Psoas muscle (tissue), 8 donors: ENCODE results near the gene OASL. TPM values are rescaled to one million over a fixed set of nuclear protein-coding genes. Genes with fewer than 3 reads are reported as not detected.

Experiments used
- ATAC-seq, 4 donors: fragments of 200-7000 bp; cut with Tn5 transposase; one replicate each; pipeline ENCODE4 v1.9.1; 2020; ENCODE audit warnings: moderate library complexity in 3 of 4, mild to moderate bottlenecking in 2 of 4
- DNase-seq, 2 donors: peaks; one replicate each; pipeline ENCODE4 v3.0.0-alpha.2; 2020
- H3K27ac ChIP-seq: fragments of 200-600 bp; one replicate; pipeline ENCODE4 v1.8.0; 2022
- H3K27me3 ChIP-seq, 3 donors: fragments of 200-600 bp in 1 of 3; one replicate each; pipeline versions ENCODE4 v1.6.1 to v1.8.0; 2013 to 2022; ENCODE audit warnings: low read length in 2 of 3, mild to moderate bottlenecking in 2 of 3, moderate library complexity in 1 of 3; ENCODE audit not compliant: insufficient read depth in 3 of 3
- H3K36me3 ChIP-seq, 2 donors: fragments of 200-600 bp in 1 of 2; one replicate each; pipeline versions ENCODE4 v1.6.1 to v1.8.0; 2013 to 2022; ENCODE audit warnings: low read depth in 1 of 2, mild to moderate bottlenecking in 1 of 2, moderate library complexity in 1 of 2; ENCODE audit not compliant: insufficient read depth in 1 of 2
- H3K4me1 ChIP-seq: fragments of 200-600 bp; one replicate; pipeline ENCODE4 v1.8.0; 2022
- H3K4me3 ChIP-seq: fragments of 200-600 bp; one replicate; pipeline ENCODE4 v1.8.0; 2022; ENCODE audit warnings: mild to moderate bottlenecking
- H3K9me3 ChIP-seq: fragments of 200-600 bp; one replicate; pipeline ENCODE4 v1.8.0; 2022
- CTCF ChIP-seq: fragments of 200-600 bp; IDR thresholded peaks from one replicate; pipeline ENCODE4 v1.8.0; 2022; ENCODE audit warnings: antibody characterized with exemption
- WGBS, 3 donors: extraction: QIAGEN DNeasy Blood & Tissue Kit; methylation state at CpG; one replicate each; pipeline versions ENCODE4 v1.1.6 to v1.1.7; 2013; 5-methylcytosine and 5-hydroxymethylcytosine counted together
- intact Hi-C, 2 donors: fragments of 100-400 bp; cut with DNase I; formaldehyde crosslinking; loops; one replicate each; pipeline versions ENCODE4 v1.11.0 to v1.14.2; 2022
- polyA plus RNA-seq, 3 donors: library from polyadenylated mRNA; stranded (reverse); fragments of 200-250 nt; gene quantifications; one replicate each; pipeline ENCODE4 v1.2.3, GENCODE V29; 2013
- total RNA-seq, 4 donors: library from RNA; stranded (reverse); fragmentation: NEBNext Ultra II Directional in 2 of 4; extraction: Animal tissue kit (Norgen Biotek cat#: 25700) in 2 of 4; gene quantifications; one replicate each; pipeline versions ENCODE4 v1.2.1 to v1.2.4, GENCODE V29; 2021 to 2023
- donor health status: healthy with polysubstance abuse.
- donor health status: DM: no; HTN: no; CAD: no; lungs with moderate emphysema.
- donor health status: Bipolar disorder and iron deficiency.
- donor health status: healthy.
- donor health status: DM: yes; HTN: yes; CAD: no.
- donor health status: DM: no; HTN: no; CAD: no.
- donor health status: DM: no; HTN: no; CAD: no.
- donor health status: DM: yes; HTN: yes; CAD: no.

Gene OASL
- total and polyA plus RNA-seq, 7 donors: 0.15 to 0.30 (median 0.28) TPM; not detected in 1

GRCh38 chr12:120978296-120979219 is 60.5 kb downstream of the OASL start, which contains the start of gene HNF1A:
Gene HNF1A (plus strand): TSS chr12:120978543. CDS start chr12:120978769, 226 bp downstream.
- 80 to 81% (median 80%) methylated on average over 39 to 40 of the region's 40 CpGs for WGBS, 3 donors
- DNase-seq: no peak

GRCh38 chr12:120977531-120978295 is 61.3 kb downstream of the OASL start:
- no peaks in the 10 kb centered on the region for H3K4me1 ChIP-seq
- ATAC-seq: no peak
- TF ChIP-seq CTCF: no peak
- no peaks in the 10 kb centered on the region for H3K36me3 ChIP-seq
- H3K27ac ChIP-seq: no peak overlapping the region
- intact Hi-C loops: no loop called here
- 85 to 88% (median 86%) methylated on average over 14 of the region's 14 CpGs for WGBS, 3 donors
- H3K4me3 ChIP-seq: no peak overlapping the region
- no peak for DNase-seq
- H3K9me3 ChIP-seq: no peaks in the 10 kb centered on the region
- peaks cover 0 to 3% (median 0%) of the 10 kb centered on the region in 3 donors for H3K27me3 ChIP-seq

More at GRCh38 chr12:120978296-120979219, 60.5 kb downstream of the OASL start, which contains the start of gene HNF1A:
- no peaks in the 10 kb centered on the region for H3K4me1 ChIP-seq
- H3K36me3 ChIP-seq: no peaks in the 10 kb centered on the region
- no peaks in the 10 kb centered on the region for H3K9me3 ChIP-seq
- no peak within 1 kb of the TSS for H3K4me3 ChIP-seq
- no peak for ATAC-seq
- intact Hi-C loops: no loop called here
- TF ChIP-seq CTCF: no peak
- no peak within 1 kb of the TSS for H3K27ac ChIP-seq
- H3K27me3 ChIP-seq: peaks cover 0 to 3% (median 0%) of the 10 kb centered on the region in 3 donors

GRCh38 chr12:120972870-120973543 is 66.0 kb downstream of the OASL start:
- ATAC-seq (no peak), DNase-seq (no peak)
- H3K4me1 ChIP-seq: no peaks in the 10 kb centered on the region
- no peaks in the 10 kb centered on the region for H3K36me3 ChIP-seq
- H3K9me3 ChIP-seq: no peaks in the 10 kb centered on the region
- no peaks in the 10 kb centered on the region for H3K27me3 ChIP-seq
- intact Hi-C loops: loop anchor here (5.0 kb wide), 4 partner anchors 116 to 386 kb away; partner anchors contain the start of genes ACADS (in 2 of the 2) and UNC119B (in 2 of the 2)
- H3K4me3 ChIP-seq: no peak overlapping the region
- 48 to 50% (median 49%) methylated on average over 10 of the region's 10 CpGs for WGBS, 3 donors
- no peak for TF ChIP-seq CTCF
- H3K27ac ChIP-seq: no peak overlapping the region

- peak; percentile 66 to 91 (median 80) for ATAC-seq
- Histone ChIP-seq H3K27ac (no peak overlapping the region), H3K36me3 (no peaks in the 10 kb centered on the region), H3K4me1 (no peaks in the 10 kb centered on the region), H3K27me3 (no peaks in the 10 kb centered on the region), H3K9me3 (no peaks in the 10 kb centered on the region), H3K4me3 (no peak overlapping the region)
- WGBS, 3 donors: 40 to 43% (median 41%) methylated on average over 13 of the region's 13 CpGs
- DNase-seq: no peak
- TF ChIP-seq CTCF: peak; percentile 76
- intact Hi-C loops: loop anchor here (2.0 to 5.0 kb wide), 7 partner anchors 114 to 384 kb away; partner anchors contain the start of genes ACADS (in 2 of the 2) and UNC119B (in 2 of the 2)
Measured at GRCh38 chr12:120971299-120972180, 67.5 kb downstream of the OASL start.
